Astrocyte of the cerebellum (primary cell): Measurements from ENCODE around the gene MX1.

Experiments used
- DNase-seq: peaks from one replicate; pipeline ENCODE4 v3.0.0-alpha.2; 2011; ENCODE audit warnings: low read depth
- H3K4me3 ChIP-seq: 2 replicates; pipeline ENCODE4 v1.5.1; 2011; ENCODE audit warnings: mild to moderate bottlenecking, low read depth, low read length, moderate library complexity
- CTCF ChIP-seq: IDR thresholded peaks from 2 replicates; pipeline ENCODE4 v1.5.1; 2012; ENCODE audit warnings: low read length, low read depth, moderate library complexity, mild to moderate bottlenecking; ENCODE audit errors: missing control alignments
- in situ Hi-C: cut with HindIII; loops from 2 replicates; pipeline ENCODE4 v1.10.0; 2017; ENCODE audit warnings: low sequenced_read_pairs

The MX1 gene

GRCh38 chr21:41398251-41398650 is 27.8 kb upstream of the MX1 start:
- H3K4me3 ChIP-seq: no peak overlapping the region
- in situ Hi-C loops: no loop called here
- DNase-seq: no peak
- no peak for TF ChIP-seq CTCF

GRCh38 chr21:41398831-41399230 is 27.2 kb upstream of the MX1 start:
- DNase-seq: no peak
- no peak overlapping the region for H3K4me3 ChIP-seq
- no peak for TF ChIP-seq CTCF
- in situ Hi-C loops: no loop called here

GRCh38 chr21:41399246-41399800 is 26.7 kb upstream of the MX1 start:
- TF ChIP-seq CTCF: no peak
- no peak overlapping the region for H3K4me3 ChIP-seq
- in situ Hi-C loops: no loop called here
- no peak for DNase-seq

GRCh38 chr21:41402231-41402630 is 23.8 kb upstream of the MX1 start:
- no peak for DNase-seq
- in situ Hi-C loops: no loop called here
- TF ChIP-seq CTCF: no peak
- no peak overlapping the region for H3K4me3 ChIP-seq

GRCh38 chr21:41402796-41403195 is 23.2 kb upstream of the MX1 start:
- in situ Hi-C loops: no loop called here
- no peak for DNase-seq
- no peak overlapping the region for H3K4me3 ChIP-seq
- TF ChIP-seq CTCF: no peak

- TF ChIP-seq CTCF: no peak
- in situ Hi-C loops: no loop called here
- no peak for DNase-seq
- H3K4me3 ChIP-seq: no peak overlapping the region
Measured at GRCh38 chr21:41403331-41403730, 22.7 kb upstream of the MX1 start.

GRCh38 chr21:41403966-41404365 is 22.1 kb upstream of the MX1 start:
- no peak for TF ChIP-seq CTCF
- no peak for DNase-seq
- in situ Hi-C loops: no loop called here
- H3K4me3 ChIP-seq: no peak overlapping the region
